ENCODE results near the gene TTC22.

Gene TTC22

GRCh38 chr1:54806931-54807611, 5.9 kb upstream of the TTC22 start:
- DNase-seq, result no peak

DNA sequence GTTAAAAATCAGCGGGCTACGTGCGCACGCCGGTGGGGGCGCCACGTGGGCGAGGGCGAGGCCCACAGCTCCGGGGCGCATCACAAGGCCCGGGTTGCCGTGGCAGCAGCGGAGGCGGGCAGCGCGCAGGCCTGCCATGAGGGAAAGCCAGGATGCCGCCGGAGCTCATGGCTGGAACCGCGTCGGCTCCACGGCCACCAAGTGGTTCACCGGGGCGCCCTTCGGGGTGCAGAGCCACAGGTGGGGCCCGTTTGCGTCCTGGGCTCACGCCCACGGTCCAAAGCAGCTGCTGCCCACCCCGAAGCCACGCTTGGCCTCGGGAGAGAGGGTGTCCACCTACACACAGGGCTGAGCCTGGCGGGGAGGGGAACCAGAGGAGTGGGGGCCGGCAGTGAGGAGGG, 4.9 kb upstream of the TTC22 start:
- no peak for DNase-seq

- DNase-seq, result no peak
Observed at GRCh38 chr1:54805466-54805865, 4.3 kb upstream of the TTC22 start.

- DNase-seq, result no peak
Observed at GRCh38 chr1:54804471-54805132, 3.5 kb upstream of the TTC22 start.

- DNase-seq, result no peak
Observed at GRCh38 chr1:54803761-54804470, 2.8 kb upstream of the TTC22 start.

- DNase-seq, result no peak
Observed at GRCh38 chr1:54800041-54800898, 853 bp downstream of the TTC22 start.

DNA sequence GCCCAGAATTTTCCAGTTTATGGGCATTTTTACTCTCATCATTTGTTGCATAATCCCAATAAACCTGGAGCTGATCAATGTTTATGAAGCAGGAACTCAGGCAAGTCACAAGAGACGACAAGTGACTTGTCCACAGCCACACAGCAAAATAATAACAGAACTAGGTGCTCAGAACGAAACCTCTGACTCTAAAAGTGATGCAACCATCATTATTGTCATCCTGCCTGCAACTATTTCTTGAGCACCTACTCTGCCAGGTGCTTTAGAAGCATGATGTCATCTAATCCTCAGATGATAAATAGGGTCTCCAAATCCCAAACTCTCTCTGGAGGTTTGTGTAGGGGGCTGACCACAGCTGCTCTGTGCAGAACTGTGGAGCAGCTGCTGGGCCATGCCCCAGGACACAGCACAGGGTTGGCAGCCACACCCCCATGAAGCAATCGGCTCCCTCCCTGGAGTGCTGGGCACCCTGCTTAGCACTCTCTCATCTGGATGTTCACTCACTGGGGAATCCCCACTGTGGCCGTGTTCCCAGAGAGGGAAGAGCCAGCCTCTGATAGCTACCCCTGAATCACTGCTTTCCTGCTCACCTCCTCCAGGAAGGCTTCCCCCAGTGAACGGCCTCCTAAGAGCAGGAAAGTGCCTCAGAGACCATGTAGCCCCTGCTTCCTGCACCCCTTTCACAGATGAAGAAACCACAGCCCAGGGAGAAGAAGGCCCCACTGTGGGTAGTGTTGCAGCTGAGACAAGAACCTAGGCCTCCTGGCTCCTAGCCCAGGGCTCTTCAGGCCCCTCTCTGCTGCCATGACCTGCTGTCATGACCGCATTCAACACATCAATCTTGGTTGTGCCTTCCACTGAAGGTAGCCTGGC, 2.1 kb downstream of the TTC22 start:
- DNase-seq, result no peak

GRCh38 chr1:54798206-54798605, 2.9 kb downstream of the TTC22 start:
- DNase-seq, result no peak

DNA sequence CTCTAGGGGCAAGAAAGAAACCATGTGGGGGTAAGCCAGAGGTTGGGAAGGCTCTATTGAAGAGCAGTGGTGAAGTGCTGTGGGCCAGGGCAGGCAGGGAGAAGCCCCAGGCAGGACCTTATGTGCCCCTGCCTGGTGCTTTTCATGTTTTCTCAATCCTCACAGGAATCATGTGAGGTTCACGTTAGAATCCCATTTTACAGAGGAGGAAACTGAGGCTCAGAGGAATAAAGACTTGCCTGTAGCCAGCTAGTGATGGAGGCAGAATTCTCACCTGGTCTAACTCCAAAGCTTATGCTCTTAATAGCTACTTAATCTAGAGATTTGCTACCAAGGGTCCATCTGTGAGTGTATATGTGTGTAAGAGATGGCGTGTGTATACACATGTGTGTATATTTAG, 4.2 kb downstream of the TTC22 start:
- no peak for DNase-seq

GRCh38 chr1:54795841-54796468, 5.2 kb downstream of the TTC22 start:
- no peak for DNase-seq

DNA sequence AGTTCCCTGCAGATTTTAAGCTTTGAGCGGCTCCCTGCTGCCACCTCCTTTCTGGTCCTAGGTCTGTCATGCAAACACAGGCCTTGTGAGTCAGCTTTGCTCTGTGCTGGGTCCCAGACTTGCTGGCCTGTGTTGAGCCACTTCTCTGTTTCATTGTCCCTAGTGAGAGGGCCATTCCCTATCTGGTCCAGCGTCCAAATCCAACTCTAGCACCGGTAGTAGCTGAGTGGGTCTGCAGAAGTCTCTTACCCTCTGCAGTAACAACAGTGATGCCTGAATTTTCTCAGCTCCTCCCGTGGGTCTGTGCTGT, 5.8 kb downstream of the TTC22 start:
- DNase-seq, result no peak

DNA sequence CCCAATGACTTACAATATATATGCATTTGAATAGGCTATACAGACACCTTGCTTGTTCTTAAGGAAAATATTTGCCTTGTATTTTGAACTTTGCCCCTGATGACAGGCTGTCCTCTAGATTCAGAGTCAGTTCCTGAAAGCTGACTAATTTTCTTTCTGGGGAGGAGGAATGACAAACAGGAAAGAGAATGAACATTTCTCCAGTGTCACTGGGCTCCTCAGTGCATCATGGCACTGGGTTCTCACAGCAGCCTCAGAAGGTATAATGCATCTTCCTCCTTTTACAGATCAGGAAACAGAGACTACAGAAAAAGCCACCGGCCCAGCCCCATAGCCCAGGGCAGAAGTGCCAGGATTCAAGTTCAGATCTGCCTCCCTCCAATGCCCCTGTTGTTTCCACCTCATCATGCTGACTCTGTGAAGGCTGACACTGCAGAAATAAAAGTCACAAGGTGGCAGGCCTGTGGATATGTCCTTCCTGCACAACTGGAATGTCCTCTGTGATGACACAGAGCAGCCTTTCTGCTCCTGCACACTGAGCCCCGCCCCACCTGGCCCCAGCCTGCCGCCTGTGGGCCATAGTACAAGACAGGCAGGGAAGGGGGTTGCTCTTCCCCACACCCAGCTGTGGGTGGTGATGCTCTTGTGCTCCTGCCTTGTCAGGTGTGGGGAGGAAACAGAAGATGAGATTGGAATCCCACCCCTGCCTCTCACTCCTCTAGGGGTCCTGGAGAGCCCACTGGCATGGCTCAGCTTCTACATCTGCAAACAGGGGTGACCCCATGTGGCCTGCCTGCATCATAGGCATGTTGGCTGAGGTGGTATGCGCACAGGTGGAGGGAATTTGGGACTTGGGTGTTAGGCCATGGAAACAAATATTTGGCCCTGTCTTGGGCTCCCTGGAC, 6.4 kb downstream of the TTC22 start:
- DNase-seq, result no peak

DNA sequence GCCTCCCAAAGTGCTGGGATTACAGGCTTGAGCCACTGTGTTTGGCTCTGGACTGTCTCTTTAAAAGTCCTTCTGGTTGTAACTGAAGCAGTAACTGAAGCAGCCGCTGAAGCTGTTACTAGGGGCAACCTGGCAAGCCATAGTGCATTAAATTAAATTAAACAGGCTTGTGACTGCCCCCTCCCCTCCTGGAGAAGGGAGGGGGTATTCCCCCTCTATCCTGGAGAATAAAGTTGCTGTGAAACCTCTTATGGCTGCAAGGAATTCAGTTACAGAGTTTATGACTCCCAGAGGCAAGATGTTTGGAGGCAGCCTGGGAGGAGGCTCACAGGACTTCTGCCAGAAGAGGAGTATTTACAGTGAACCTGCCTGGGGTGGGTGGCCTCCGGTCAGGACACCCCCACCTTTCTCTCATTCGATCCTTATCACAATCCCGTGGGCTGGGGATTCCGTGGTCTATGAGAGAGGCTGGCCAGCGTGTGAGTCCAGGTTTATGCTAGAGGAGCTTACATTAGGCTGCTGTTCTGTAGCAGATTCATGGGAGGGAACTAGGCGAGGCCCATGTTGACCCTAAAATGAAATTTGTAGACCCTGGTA, 8.3 kb downstream of the TTC22 start:
- DNase-seq, result no peak

GRCh38 chr1:54791880-54792522, 9.1 kb downstream of the TTC22 start:
- DNase-seq, result no peak

- no peak for DNase-seq
Observed at GRCh38 chr1:54788459-54788858, 12.7 kb downstream of the TTC22 start.

GRCh38 chr1:54787604-54788003, 13.5 kb downstream of the TTC22 start:
- no peak for DNase-seq

- no peak for DNase-seq
Observed at GRCh38 chr1:54786778-54787177, 14.3 kb downstream of the TTC22 start.

DNA sequence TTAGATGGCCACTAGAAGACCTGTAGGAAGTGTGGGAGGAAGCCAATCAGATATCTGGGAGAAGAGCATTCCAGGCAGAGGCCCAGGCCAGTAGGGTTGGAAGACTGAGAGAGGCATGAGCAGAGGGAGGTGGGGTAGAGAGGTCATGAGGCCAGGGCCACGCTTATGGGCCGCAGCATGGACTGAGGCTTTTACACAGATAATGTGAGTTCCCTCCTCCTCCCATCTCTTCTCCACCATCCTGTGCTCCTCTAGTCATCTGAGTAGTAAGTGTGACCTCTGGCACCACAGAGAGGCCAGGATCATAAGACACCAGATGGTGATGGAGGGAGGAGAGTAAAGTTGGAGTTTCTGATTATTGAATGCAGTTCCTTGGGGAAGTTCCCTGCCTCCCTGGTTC, 17.1 kb downstream of the TTC22 start:
- no peak for DNase-seq

DNA sequence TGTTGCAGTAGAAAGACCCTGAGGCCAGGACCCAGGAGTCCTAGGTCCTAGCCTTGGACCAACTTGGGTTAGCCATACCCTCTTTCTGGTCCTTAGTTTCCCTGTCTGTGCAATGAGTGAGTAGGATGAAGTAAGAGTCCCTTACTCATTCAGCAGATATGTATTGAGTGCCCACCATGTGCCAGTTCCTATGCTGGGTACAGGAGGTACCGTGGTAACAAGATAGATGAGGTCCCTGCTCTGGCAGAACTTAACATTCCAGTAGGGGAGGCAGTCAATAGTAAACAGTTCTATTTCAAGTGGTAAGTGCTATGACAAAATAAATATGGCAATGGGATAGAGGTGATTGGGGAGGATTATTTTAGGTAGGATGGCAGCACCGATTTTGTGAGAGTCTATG, 18.5 kb downstream of the TTC22 start:
- no peak for DNase-seq

GRCh38 chr1:54782156-54782555, 19.0 kb downstream of the TTC22 start:
- no peak for DNase-seq
